ENCODE measurements around the gene GPC1.

DNA sequence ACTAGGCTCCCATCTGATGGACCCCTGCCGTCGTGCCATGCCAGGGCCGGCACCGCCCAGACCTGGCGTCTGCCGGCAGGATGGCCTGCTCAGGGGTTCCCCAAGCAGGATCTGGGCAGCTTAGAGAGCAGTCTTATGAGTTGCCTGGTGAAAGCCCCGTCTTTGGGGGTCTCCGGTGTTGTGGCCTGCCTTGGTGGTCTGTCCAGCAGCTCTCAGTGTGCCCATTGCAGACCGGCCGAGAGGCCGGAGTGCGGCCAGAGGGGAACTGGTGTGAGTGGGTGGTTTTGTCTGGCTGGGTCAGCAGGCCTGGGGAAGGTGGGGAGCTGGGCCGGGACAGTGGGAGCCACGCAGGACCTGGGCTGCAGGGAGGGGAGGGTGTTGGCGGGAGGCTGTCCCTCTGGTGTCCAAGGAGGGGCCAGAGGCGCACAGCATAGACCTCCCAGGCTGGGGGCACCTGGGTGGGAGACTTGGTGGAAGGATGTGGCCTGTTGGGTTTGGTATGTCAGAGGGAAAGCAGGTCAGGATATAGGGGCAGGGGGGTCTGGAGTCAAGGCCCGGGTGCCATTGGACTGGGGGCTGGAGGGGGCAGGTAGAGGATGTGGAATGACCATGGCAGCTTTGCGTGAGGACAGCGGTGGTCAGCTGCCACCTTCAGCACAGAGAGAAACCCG is 16.5 kb downstream of the GPC1 start:
- TF ChIP-seq, protein P1, sequence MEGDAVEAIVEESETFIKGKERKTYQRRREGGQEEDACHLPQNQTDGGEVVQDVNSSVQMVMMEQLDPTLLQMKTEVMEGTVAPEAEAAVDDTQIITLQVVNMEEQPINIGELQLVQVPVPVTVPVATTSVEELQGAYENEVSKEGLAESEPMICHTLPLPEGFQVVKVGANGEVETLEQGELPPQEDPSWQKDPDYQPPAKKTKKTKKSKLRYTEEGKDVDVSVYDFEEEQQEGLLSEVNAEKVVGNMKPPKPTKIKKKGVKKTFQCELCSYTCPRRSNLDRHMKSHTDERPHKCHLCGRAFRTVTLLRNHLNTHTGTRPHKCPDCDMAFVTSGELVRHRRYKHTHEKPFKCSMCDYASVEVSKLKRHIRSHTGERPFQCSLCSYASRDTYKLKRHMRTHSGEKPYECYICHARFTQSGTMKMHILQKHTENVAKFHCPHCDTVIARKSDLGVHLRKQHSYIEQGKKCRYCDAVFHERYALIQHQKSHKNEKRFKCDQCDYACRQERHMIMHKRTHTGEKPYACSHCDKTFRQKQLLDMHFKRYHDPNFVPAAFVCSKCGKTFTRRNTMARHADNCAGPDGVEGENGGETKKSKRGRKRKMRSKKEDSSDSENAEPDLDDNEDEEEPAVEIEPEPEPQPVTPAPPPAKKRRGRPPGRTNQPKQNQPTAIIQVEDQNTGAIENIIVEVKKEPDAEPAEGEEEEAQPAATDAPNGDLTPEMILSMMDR (IDR thresholded peaks at IDR 0.05; ENCODE audit: insufficient read depth, low read depth, low read length): no peak
- TF ChIP-seq EZH2 (IDR thresholded peaks at IDR 0.05; ENCODE audit: insufficient read depth, low read length): no peak

Measured in astrocyte (in vitro differentiated cells and primary cell).